NK-92 treated with Interleukin-12 subunit alpha and Interleukin-12 subunit beta, amount 100 ng/mL, for 24 hours (cell line): Measurements from ENCODE around the gene PVALEF.

Experiments
- DNase-seq: peaks from one replicate; lab custom pipeline; 2025; lab: John Stamatoyannopoulos, UW

Gene PVALEF

GRCh38 chr17:81183807-81184206 lies 18.5 kb downstream of the PVALEF start:
- no peak for DNase-seq

DNA sequence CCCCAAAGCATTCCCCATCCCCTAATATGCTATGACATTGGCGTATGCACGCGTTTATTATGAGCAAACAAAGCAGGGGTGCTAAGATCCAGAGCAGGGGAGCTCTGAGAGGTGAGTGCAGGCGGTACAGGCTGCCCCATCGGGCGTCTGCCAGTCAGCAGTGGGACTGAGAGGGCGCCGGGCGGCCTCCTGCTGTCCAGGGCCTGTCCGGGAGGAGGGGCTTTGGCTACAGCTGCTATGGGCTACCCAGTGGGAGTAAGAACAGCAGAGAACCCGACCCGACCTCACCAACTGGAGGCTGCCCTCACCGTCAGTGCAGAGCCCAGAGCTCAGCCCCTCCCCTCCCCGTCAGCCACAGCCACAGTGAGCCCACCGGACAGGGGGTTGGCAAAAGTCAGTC lies 19.2 kb downstream of the PVALEF start:
- DNase-seq, result no peak

DNA sequence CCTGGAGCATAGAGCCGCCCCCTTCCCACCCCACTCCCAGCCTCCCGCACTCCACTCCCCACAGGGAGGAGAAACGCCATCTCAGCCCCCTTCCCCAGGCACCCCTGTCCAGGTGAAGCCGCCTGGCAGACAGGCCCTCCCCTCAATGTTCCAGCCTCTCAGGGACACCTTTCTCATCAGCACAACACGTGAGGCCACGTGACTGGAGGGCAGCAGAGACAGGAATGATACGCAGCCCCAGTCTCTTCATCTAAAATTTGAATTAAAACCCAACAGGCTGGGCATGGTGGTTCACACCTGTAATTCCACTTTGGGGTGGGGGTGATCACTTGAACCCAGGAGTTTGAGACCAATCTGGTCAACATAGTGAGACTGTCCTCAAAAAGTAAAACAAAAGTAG lies 20.9 kb downstream of the PVALEF start:
- no peak for DNase-seq

DNA sequence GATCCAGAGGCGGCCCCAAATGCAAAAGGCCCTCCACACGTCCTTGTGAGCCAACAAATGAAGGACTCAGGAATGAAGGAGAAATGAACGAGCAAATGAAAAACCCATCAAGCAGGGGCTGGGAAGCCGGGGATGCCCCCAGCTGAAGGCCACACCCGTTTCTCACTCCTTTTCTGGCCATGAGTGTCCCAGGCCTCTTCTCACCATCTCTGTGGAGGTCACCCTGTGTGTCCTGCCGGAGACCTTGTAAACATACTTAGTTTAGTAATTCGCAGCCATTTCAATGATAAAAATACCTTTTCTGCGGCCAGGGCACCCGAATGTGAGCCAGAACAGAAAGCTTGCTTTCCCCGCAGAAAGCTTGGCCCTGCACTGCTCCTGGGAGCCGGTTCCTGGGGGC lies 21.8 kb downstream of the PVALEF start:
- DNase-seq, result no peak

GRCh38 chr17:81187586-81188490 lies 22.5 kb downstream of the PVALEF start:
- no peak for DNase-seq

DNA sequence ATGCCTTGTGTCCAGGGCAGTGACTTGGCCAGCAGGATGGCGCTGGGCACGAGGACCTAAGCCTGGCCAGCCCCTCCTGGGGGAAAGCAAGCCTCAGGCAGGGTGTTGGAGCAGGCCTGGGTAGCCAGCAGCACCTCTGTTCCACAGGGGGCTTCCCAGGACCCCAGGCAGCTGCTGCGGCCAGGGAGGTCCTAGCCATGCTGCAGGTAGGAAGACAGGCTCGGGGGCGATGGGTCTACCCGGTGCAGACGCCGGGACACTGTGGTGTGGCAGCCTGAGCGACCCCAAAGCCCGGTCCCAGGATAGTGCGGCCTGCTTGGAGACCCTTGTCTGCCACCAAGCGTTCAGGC lies 23.2 kb downstream of the PVALEF start:
- DNase-seq, result no peak

DNA sequence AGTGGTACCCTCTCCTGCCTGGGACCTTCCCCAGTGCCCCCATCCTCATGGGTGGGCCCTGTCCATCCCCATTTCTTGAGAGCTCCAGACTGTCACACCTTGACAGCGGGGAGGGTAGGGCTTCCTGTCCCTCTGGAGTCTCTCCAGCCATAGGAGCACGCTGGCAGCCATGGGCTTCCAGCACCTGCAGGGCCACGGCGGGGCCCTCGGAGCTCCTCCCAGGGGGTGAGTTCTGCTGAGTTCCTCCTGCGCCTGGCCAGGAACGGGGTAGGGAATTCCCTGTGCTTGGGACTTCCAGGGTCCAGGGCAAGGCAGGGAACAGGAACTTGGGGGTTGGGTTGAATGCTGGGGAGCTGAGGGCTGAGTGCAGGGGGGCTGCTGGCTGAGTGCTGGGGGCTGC lies 23.7 kb downstream of the PVALEF start:
- DNase-seq, result no peak

GRCh38 chr17:81189670-81190530 lies 24.6 kb downstream of the PVALEF start:
- no peak for DNase-seq

DNA sequence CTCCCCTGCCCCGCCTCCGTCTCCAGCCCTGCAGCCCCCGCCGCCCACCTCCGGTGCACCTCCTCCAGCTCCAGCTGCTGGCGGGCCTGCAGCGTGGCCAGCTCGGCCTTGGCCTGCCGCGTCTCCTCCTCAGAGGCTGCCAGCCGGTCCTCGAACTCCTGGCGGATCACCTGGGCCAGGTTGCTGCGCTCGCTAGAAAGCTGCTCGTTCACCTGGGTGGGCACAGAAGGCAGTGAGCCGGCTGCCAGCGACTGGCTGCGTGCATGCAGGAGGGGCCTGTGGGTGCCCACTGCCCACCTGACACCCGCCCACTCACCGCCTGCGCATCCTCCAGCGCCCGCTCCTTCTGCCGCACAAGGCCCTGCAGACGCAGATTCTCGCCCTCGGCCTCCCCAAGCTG lies 25.3 kb downstream of the PVALEF start:
- DNase-seq, result no peak

DNA sequence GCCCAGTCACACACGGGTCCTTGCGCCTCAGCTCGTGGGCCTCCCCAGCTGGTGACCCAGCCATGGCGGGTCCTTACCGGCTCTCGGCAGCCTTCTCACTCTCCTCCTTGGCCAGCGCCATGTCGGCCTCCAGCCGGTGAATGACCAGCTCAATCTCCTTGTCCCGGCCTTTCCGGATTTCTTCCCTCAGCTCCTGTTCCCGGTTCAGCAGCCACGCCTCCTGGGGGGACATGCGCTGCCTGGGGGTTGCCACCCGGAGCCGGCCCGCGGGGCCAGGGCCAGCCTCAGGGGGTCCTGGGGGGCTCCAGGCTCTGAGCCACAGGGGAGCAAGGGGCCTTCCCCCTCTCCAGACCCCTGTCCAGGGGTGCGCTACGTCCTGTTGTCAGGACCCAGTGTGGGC lies 25.8 kb downstream of the PVALEF start:
- no peak for DNase-seq

- DNase-seq, result no peak
Observed at GRCh38 chr17:81191646-81192045, 26.3 kb downstream of the PVALEF start.

DNA sequence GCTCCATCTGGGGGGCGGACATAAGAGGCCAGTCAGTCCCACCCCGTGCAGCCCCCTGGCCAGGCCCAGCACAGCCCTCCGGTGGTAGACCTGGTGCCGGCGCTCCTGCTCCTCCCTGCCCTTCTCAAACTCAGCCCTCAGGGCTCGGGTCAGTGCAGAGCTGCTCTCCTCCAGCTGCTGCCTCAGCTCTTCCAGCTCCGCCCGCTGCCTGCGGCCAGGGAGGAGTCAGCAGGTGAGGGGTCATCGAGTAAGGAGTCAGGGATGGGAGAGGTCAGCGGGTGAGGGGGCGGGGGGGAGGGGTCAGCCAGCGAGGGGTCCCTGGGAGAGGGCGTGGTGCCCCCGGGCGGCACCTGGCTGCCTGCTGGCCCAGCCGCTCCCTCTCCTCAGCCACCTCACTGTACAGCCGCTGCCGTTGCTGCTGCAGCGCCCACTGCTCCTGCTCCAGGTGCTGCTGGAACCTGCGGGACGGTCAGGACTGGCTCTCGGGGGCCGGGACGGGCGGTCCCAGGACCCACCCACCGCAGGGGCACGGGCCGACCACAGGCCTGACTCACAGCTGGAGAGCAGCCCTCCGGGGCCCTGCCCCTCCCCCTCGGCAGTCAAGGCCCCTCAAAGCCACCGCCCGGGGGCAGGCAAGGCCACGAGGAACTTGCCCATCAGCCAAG lies 27.2 kb downstream of the PVALEF start:
- no peak for DNase-seq

- no peak for DNase-seq
Observed at GRCh38 chr17:81193051-81193410, 27.7 kb downstream of the PVALEF start.

DNA sequence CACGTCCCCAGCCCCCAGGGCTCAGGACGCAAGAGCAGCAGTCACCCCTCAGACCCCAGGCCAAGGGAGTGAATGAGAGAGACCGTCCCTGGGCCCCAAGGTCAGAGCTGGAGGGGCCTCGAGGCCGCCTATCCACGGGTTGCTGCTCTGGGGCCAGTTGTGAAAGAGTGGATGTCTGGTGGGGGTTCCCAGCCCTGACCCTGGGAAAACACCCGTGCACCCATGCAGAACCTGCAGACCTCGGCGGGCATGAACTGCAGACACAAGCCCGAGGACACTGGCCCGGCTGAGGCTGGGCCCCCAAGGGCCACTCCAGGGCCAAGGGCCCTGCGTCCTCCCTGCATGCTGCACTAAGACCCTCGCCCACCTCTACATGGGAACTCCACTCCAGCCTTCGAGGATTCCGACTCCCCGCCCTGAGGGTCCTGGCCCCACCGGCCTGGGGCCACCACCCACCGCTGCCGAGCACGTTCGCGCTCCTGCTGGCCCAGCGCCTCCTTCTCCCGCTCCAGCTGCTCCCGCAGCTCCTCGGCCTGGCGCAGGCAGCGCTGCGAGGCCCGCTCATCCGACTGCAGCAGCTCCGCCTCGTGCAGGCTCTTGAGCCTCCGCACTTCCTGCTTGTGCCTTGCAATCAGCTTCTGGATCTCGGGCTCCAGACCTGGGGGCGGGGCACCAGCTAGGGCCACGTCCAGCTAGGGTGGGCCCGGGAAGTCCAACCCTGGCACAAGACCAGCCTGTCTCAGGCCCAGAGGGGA lies 28.3 kb downstream of the PVALEF start:
- DNase-seq, result no peak

GRCh38 chr17:81194225-81194760 lies 29.0 kb downstream of the PVALEF start:
- DNase-seq, result no peak

DNA sequence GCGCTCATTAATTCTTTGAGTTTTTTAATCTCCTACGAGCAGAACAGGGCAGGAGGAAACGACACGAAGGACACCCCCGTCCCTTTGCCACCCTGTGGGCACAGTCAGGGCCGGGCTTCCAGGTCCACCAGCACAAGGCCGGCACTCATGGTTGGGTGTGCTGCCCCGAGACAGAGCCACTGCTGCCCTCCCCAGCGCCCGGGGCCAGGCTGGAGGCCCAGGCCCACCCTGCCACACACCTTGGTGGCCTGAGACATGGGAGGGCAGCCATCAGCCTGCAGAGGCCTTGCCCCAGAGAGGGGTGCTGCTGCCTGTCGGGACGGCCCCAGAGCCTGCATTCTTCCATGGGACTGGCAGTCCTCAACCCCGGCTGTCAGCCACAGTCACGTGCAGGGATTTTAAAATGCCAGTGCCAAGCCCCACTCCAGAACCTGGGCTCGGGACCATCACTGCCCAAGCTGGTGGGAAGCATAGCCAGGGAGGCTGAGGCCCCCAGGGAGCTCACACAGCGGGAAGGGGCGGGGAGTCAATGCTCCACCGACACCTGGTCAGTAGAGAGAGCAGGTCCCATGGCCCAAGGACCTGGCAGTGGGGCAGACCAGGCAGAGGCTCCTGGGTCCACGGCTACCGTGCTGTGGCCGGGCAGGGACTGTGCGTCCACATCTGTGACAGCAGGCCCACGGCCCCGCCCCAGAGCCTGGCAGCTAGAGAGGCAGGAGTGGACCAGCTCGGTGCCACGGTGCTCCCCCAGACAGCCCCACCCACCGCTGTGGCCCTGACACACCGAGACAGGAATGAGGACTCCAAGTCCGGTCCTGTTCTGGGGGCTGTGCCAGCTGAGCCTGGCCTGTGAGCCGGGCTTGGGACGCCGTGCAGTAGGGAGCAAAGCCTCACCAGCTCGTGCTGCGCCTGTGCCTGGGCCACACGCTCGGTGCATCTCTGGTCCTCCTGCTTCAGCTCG lies 29.9 kb downstream of the PVALEF start:
- DNase-seq, result no peak

DNA sequence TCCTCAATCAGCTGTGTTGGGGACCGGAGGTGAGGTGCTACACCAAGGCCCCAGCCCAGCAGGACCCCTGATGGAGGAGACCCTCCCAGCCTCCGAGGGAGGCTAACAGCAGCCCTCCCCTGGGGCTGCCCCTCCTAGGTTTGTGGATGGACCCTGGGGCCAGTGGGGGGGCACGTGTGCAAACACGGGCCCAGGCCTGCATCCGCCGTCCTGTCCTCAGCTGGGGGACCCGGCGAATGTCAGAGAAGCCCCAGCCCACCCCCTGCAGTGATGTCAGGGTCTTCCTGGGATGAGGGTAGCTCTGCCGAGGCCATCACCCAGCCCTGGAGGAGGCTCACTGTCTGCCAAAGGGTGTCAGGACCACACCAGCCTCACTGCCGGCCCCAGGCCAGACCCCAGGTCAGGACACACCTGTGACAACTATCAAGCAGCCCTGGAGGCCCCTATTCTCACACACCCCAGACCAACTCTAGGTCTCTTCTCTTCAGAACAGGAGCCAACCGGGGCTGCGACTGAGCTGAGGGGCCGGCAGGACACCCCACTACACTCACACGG lies 30.7 kb downstream of the PVALEF start:
- DNase-seq, result no peak

- no peak for DNase-seq
Observed at GRCh38 chr17:81196505-81197408, 31.4 kb downstream of the PVALEF start.

- no peak for DNase-seq
Observed at GRCh38 chr17:81197409-81197795, 32.1 kb downstream of the PVALEF start.
